ENCODE data around the gene ARHGAP26.

ARHGAP26 gene

DNA sequence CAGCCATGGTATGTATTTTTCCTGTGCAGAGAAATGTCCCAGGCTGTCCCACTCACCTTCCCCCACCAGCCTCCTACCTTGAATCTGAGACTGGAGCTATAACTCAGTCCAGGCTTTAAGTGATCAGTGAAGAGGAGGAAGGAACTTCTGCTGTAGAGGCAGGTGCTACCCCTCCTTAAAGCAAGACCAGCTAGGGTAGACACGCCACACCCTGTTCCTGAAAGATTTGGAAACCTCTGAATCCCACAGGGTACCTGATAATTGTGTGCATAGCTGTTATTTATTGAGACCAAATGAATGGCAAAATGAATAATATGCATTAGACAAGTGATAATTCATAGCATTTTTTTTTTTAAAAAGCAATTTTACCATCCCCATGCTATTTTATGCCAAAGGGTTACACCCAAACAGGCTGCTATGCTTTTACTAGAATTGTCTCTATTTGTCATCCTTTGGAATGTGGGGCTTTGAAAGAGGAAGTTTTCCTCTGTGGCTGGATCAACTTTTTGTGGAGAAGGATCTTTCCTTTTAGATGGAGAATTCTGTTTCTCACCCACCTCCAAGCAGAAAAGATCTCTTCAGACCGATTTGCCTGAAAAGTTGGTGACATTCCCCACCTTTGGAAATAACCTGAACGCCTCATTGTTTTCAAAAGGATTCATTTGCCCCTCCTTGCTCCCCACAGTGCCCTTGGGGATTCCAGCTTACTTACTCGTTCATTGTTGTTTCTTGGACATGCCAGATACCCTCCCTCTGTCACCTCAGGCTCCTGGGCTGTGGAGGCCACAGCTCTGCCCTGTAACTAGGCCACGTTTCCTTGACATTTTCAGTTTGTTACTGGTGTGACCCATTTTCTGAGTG, 384.6 kb downstream of the ARHGAP26 start:
- no peak for DNase-seq

DNA sequence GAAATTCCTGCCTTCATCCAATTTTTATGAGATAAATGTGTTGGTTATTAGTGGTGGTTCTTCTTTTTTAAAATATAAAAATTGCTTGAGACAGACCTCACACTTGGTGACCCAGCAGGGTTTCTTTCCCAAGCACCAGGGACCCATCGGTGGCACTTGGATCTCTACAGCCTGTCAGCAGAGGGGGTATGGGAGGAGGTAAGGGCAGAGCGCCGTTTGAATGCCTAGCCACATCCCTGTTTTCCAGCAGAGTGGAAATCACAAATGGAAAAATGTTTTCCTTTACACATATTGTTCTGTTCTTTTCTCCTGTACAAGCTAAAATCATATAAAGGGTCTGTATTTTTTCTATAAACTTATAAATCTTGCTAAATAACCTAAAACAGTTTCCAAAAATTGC, 385.3 kb downstream of the ARHGAP26 start:
- no peak for DNase-seq

DNA sequence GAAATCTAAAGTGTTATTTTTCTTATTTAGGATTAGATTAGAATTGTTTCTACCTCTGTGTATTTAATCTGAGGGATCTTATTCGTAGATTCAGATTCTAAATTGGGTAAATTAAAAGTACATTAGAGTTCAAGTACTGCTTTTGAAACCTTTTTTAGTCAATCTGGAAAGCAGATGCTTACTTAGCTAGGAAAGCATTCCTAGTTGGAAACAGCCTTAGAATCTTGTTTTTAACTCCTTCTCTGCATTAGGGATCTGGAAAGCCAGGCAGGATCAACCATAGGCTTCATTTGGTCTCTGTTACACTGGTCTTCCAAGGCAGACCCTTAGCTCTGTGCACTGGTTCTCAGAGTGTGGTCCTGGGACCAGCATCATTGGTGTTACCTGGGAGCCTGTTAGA, 385.9 kb downstream of the ARHGAP26 start:
- no peak for DNase-seq

DNA sequence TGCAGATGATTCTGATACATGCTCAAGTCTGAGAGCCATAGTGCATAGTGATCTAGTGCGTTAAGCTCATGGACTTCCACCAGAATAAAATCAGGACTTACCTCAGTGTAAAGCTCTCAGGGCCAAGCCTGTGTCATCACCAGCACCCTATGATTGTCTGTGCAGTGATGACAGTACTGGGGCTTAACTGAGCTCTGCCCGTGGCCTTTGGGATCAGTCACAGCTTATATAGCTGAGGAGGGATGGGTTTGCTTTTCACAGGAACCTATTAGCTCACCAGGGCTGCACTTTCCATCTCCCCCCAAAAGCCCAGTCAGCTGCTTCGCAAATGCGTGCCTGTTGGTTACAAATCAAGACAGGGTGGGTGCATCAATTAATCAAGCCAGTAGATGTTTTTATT, 386.4 kb downstream of the ARHGAP26 start:
- DNase-seq: no peak

DNA sequence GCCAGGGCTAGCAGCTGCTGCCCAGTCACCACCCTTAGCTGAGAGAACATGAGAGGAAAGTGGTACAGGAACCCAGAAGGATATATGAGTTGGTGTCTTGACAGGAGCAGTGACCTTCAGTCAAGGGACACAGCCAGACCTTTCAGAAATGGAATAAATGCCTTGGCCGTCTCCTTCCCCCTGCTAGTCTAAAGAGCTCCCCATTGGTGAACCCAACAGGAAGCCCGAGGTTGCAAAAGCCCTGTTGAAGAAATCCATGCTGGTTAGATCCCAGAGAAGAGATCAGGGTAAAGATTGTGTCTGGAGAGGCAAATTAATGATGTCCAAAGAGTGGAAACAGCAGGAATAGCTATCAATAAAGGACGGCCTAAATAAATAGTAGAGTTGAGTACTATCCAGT, 388.9 kb downstream of the ARHGAP26 start:
- no peak for DNase-seq

DNA sequence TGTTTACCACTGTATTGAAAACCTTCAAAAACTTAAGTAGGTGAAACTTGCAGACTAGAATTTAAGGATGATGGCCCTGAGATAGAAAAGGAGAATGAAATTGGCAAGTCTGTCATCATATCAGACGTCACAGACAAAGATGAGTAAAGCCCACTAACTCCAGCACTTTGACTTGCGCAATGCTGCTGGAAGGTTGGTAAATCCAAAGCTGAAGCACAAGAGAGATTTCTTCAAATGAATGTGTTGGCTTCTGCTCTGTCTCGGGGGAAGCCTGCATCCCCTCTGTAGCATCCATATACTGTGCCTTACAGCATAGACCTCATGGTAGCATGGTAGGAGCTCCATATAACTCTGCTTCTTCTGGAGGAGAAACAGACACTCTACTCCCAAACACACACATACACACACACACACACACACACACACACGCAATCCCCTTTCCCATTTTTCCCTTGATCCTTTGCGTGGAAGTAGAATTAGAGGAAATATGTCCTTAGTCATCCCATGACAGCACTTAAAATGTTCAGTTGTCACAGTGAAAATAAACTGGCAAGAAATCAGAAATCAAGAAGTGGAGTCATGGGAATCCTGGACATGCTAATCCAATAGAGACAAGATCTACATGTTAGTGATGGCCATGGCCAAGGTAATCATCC, 391.8 kb downstream of the ARHGAP26 start:
- no peak for DNase-seq

DNA sequence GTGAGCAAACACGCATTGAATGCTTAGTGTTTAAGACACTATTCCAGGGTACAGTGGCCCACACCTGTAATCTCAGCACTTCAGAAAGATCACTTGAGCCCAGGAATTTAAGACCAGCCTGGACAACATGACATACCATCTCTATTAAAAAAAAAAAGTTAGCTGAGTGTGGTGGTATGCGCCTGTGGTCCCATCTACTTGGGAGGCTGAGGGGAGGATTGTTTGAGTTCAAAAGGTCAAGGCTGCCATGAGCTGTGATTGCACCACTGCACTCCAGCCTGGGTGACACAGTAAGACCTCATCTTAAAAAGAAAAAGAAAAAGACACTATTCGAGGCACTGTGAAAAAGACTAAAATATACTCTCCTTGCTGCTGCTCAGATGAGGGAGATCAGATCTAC, 392.6 kb downstream of the ARHGAP26 start:
- no peak for DNase-seq

DNA sequence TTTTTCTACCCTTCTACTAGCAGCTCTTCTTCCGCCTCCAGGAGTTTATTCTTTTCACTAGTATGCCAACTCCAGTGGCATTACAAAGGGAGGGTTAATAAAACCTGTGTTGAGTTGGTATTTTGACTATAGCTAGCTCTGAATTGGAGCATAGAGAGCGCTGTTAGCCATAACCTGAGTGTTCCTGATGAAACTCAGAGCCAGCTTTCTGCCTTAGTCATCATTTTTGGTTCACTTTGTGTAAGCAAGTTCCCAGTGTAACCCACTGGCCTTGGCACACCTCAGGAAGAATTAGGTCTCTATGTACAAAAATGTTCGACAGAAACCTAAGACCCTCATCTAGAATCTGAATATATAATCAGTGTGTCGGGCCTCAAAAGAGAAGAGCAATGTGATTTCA, 394.4 kb downstream of the ARHGAP26 start:
- no peak for DNase-seq

DNA sequence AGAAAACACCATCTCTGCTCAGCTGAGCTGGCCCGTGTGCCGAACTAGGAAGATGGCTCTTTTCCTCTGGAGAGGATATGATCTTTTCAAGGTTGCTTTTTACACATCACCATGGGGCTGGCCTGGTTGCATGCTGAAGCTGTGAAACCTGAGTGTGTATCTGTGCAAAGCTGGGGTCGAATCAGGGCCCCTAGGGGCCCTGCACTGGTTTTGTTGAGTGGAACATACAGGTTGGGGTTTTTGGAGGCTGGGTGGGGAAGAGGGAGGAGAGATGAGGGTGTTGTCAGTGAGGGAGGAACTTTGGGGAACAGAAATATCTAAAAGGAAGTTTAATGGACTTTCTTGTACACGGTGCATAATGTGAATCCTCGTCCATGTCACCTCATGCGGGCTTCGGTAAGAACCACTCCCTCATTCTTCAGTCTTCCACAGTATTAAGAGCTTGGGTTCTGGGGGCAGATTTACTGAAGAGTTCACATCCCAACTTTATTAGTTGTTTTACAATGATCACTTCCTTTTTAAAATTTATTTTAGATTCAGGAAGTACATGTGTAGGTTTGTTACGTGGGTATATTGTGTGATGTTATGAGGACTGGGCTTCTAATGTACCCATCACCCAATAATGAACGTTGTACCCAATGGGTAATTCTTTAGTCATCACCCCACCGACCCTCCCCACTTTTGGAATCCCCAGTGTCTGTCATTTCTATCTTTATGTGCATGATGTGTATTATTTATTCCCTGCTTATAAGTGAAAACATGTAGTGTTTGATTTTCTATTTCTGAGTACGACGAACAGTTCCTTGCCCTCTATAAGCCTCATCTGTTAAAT, 395.1 kb downstream of the ARHGAP26 start:
- DNase-seq: no peak

DNA sequence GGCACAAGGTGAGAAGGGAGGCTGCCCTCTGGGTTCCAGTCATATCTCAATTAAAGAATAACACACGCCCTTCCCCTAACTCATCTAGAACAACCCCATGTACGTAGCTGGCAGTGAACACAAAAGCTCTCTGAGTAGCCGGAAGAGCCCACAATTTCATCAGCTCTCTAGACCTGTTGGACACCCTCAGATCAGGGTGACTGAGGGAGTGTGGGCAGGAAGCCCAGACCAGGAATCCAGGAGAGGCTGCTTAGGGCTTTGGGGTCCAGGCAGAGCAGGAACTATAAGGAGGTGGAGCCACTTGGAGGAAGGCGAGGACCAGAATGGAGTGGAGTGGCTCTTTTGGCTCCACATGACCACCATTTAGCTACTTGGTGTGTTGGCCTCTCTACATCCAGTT, 395.9 kb downstream of the ARHGAP26 start:
- DNase-seq: no peak

DNA sequence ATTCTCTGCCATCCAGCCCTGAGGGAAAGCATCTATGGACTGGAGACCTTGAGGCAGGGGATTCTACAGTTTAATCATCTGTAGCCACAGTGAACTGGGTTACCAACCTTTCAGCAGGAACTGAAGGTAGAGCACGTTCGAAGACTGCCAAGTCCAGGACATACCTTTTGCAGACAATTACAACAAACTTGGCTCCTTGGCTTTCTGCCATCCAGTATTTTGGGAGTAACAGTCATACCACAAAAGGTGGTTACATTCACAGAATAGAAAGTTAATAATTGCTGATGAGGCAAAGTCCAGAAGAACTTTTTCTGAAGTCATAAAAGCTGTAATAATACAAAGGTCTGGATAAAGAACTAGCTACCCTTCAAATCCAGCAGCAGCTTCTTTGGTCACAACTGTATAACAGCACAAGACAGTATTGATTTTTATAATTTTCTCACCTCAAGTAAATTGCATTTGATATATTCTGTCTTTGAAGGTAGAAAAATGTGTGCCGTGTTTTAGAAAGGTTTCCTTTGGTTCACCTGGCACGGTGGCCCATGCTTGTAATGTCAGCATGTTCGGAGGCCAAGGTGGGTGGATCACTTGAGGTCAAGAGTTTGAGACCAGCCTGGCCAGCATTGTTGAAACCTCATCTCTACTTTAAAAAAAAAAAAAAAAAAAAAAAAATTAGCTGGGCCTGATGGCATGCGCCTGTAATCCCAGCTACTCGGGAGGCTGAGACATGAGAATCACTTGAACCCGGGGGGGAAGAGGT, 396.7 kb downstream of the ARHGAP26 start:
- no peak for DNase-seq

DNA sequence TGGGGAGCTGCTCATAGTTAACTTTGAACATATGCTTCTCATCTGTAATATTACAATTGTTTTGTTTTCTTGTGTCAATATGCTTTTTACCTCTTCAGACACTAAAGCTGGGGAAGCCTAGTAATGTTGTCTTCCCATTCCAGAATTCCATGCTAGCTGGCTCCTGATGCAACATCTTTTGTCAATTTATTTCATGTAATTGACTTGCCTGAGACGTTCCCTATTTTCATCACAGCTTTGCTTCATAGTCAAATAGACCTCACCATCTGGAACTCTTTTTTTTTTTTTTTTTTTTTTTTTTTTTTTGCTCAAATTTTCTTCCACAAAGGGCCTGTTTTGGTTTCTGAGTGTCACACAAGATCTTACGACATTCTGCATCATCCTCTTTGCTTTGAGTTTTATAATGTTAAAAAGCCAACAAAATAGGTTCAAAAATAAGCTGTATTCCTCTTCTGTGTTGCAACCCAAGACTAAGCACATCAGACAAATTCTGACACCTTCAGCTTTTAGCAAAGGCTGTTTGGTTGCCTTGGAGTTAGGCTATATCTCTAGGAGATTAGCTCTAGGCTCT, 398.1 kb downstream of the ARHGAP26 start:
- no peak for DNase-seq

DNA sequence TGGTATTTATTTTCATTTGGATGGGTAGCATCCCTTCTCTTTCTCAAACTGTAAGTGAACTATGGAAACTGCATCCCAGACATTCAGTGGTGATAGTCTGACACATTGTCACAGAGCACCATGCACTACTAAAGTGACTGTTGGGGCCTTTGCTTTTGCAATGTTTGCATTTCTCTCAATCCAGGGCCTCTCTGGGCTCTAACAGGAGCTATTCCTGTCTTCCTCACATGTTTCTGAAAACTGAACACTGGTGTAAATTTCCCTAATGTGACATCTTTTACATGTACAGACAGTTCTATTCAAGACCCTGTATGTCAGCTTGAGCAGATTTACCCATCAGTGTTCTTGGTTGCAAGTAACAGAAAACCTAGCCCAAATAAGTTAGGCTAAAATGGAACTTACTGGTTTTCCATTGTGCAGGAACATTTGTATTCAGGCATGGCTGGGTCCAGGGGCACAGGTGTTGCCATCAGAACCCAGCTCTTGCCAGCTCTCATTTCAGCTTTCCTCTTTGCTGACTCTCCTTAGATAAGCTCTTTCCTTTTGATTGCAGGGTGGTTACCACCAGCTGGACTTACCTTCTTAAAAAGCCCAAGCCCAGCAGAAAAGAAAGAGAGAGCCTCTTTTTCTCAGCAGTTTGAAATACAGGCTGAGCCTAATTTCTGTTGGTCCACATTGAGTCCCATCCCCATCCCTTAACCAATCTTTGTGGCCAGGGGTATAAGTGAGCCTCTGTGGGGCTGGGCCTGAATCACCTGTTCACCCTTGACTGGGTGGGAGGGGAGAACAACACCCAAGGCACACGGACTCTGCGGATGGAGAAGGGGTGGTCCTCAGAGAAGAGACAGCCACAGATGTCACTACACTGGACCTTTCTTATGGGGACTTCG, 399.0 kb downstream of the ARHGAP26 start:
- no peak for DNase-seq

DNA sequence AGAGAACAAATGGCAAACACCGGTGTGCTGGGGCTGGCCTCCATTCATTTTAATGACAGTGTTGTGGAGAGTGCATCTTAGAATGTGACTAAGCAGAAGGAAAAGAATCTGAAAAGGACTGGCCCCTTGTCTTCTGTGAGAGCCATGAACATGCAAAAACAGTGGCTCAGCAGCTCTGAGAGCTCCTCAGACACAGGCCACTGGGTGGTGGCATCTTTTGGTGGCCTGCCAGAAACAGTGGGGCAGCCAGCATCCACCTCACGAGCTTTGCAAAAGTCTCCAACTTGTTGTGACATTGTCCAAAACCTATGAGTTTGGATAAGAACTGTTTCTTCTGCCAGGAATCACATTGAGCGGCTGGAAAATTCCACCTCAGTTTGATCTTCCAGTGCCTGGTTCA, 399.9 kb downstream of the ARHGAP26 start:
- DNase-seq: no peak

DNA sequence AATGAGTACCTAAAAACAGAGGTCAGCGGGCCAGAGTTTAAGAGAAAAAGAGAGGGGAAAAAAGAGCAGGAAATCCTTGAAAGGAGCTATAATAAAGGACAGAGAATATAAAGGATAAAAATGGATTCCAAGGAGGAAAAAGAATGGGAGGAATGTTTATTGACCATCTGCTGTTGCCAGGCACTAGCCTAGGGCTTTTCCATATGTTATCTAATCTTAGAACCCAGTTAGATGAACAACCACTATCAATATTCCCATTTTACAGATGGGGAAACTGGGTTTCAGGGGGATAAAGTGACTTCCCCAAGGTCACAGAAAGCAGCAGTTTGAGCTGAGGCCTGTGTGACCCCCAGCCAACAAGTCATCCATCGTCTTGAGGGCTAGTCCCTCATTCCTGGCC, 400.8 kb downstream of the ARHGAP26 start:
- DNase-seq: no peak

DNA sequence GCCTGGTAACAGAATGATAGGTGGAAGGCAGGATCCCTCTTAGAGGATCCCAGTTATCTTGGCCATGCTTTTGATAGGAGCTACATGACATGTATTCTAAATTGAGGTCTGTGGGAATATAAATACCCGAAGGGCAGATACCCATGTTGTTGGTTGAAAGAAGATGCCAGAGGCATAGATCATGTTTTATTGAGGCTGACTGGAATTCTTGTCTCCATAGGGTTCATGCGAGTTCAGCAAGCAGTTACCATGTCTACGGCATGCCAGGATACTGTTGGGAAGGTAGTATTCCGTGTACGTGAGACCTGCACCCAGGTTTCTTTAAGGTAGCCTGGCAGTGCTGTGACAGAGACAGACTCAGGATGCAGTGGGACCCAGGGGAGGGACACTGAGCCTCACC, 402.6 kb downstream of the ARHGAP26 start:
- no peak for DNase-seq

DNA sequence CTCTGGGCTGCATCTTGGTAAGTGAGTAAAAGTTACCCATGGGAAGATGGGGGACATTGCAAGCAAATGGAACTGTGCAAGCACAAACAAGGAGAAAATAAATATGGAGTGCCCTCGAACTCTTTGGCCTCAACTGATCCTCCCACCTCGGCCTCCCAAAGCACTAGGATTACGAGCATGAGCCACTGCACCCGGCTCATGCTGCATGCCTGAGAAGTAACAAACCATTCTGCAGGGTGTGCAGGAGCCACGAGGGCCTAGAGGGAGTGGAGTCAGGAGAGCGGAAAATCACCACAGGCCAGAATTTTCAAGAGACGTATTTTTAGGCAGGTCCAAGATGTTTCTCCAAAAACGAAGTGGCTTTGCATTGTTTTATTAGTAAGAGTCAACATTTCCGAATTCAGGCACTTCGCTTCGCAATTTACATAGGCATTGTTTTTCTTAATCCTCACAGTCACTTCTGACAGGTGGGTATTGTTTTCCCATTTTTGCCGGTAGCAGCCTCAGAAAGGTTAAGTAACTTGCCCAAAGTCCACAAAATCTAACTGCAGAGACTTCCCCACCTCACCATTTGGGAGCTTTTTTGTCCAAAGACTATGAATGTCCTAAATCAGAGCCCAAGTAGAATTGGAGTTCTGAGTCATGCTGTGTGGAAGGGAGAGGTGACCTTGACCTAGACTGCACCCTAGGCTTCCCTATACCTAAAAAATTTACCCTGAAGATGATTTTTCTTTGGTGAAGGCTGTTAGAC, 403.1 kb downstream of the ARHGAP26 start:
- no peak for DNase-seq

DNA sequence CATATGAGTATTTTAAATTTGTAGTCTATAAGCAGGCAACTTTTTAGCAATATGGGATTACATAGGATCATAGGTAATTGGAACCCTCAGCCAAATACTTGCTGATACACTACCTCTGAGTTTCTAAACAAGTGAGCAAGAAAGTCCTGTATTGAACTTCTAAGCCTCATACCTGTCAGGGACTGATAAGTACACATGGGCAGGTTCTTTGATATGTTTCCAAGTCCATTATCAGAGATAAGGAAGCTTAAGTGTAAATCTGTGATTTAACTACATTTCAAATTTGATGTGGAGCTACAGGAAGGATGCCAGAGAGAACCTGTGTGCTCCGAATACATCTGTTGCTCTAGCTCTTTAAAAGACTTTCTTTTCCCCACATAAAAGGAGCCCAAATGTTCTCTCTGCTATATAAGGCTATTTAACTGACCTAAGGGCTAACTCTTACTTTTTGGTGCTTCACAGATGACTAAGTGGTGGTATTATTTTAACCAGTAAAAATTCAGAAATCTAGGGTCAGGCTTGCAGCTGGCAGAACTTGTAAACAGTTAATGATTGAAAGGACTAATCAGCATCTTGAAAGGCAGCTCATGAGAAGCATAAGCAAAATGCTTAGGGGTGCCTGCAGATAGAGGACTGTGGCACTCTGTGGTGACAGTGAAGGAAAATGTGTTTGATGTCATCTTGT, 404.7 kb downstream of the ARHGAP26 start:
- DNase-seq: no peak

DNA sequence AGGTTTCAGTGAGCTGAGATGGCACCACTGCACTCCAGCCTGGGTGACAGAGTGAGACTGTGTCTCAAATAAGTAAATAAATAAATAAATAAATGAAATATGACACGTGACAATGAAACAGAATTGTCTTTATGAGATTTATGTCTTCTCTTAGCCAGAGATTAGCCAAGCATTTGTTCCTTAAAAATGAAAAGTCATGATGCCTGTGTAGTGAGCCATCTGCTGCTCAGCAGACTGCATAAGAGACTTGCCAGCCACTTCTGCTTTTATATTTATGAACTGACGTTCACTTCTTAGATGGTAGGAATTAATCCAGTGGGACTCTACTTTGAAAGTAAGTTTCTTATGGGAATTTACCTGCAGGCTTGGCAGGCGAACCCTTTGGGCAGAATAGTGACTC, 405.9 kb downstream of the ARHGAP26 start:
- no peak for DNase-seq

All from CD4-positive, alpha-beta T cell treated with Interleukin-4 for 4 hours (primary cell).